GM23248 (cell line): ENCODE data around the gene SRPK2.

Experiments
- EZH2 ChIP-seq: fragments of 200-600 bp; sonication (generic); IDR thresholded peaks from 2 replicates; pipeline ENCODE4 v1.6.1; 2018; ENCODE audit warnings: antibody characterized with exemption, mild to moderate bottlenecking; ENCODE audit not compliant: insufficient read depth, poor library complexity, severe bottlenecking
- EZH2phosphoT487 ChIP-seq: fragments of 200-600 bp; sonication (generic); IDR thresholded peaks from 2 replicates; pipeline ENCODE4 v1.6.1; 2018; ENCODE audit warnings: antibody characterized with exemption, moderate library complexity, mild to moderate bottlenecking, low read depth; ENCODE audit not compliant: insufficient read depth

DNA sequence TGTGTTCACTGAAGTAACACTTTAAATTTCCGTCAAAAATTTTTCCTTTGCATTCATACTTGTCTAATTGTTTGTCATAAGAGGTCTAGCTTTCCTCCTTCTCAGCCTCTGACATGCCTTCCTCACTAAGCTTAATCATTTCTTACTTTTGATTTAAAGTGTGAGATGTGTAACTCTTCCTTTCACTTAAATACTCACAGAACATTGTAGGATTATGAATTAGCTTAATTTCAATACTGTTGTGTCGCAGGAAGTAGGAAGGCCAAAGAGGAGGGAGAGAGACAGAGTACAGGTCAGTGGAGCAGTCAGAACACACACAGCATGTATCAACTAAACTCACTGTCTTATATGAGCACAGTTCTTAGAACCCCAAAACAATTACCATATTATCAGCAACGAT is 99.0 kb downstream of the SRPK2 start:
- no peak for TF ChIP-seq EZH2phosphoT487
- no peak for TF ChIP-seq EZH2
